Common myeloid progenitor, CD34-positive (primary cell): ENCODE results near the gene BLVRA.

Experiments used
- CTCF ChIA-PET: fragments of 350-600 bp; sonication (Branson Sonifier 250); formaldehyde crosslinking; loops from one replicate; lab custom pipeline; 2021; ENCODE audit warnings: antibody characterized with exemption; lab: Charles Lee
- POLR2A ChIA-PET: fragments of 350-600 bp; sonication (Branson Sonifier 250); formaldehyde crosslinking; loops from one replicate; lab custom pipeline; 2021; ENCODE audit warnings: antibody characterized with exemption; lab: Charles Lee
- DNase-seq, 3 donors: peaks; one replicate each; pipeline versions ENCODE4 v3.0.0 to v3.0.0-alpha.2; 2013
- H3K27ac ChIP-seq, 2 experiments: 1 replicate in 1 of 2; 2 replicates in 1 of 2; pipeline ENCODE4 v1.7.0; 2013; ENCODE audit warnings: inconsistent platforms in 2 of 2, low read length in 2 of 2, mild to moderate bottlenecking in 2 of 2, low read depth in 1 of 2, moderate library complexity in 1 of 2; ENCODE audit not compliant: severe bottlenecking in 2 of 2, insufficient read depth in 1 of 2, poor library complexity in 1 of 2
- H3K27me3 ChIP-seq, 5 experiments: replicated peaks in 2 of 5; 1 replicate in 3 of 5; 2 replicates in 2 of 5; pipeline versions ENCODE4 v1.6.1 to v1.7.0; 2013; ENCODE audit warnings: low read length in 4 of 5, mild to moderate bottlenecking in 2 of 5, moderate library complexity in 2 of 5, inconsistent platforms in 1 of 5; ENCODE audit not compliant: insufficient read depth in 5 of 5, control insufficient read depth in 4 of 5
- H3K36me3 ChIP-seq, 4 experiments: 1 replicate in 2 of 4; 2 replicates in 2 of 4; pipeline versions ENCODE4 v1.6.1 to v1.7.0; 2013; ENCODE audit warnings: low read length in 3 of 4, control low read depth in 1 of 4, mild to moderate bottlenecking in 1 of 4; ENCODE audit not compliant: control insufficient read depth in 4 of 4, insufficient read depth in 4 of 4
- H3K4me1 ChIP-seq, 4 experiments: 1 replicate in 3 of 4; 2 replicates in 1 of 4; pipeline versions ENCODE4 v1.6.1 to v1.7.1; 2013; ENCODE audit warnings: low read length in 3 of 4, mild to moderate bottlenecking in 3 of 4, control low read depth in 1 of 4, inconsistent platforms in 1 of 4, moderate library complexity in 1 of 4; ENCODE audit not compliant: control insufficient read depth in 4 of 4, insufficient read depth in 4 of 4; ENCODE audit errors: control extremely low read depth in 1 of 4
- H3K4me3 ChIP-seq, 7 experiments: 1 replicate in 4 of 7; 2 replicates in 3 of 7; pipeline versions ENCODE4 v1.5.1 to v1.7.0; 2013; ENCODE audit warnings: mild to moderate bottlenecking in 7 of 7, low read length in 6 of 7, moderate library complexity in 6 of 7, inconsistent platforms in 2 of 7, low read depth in 2 of 7, control low read depth in 1 of 7; ENCODE audit not compliant: insufficient read depth in 4 of 7, control insufficient read depth in 1 of 7; ENCODE audit errors: extremely low read depth in 1 of 7
- H3K9me3 ChIP-seq, 5 experiments: 1 replicate in 4 of 5; 2 replicates in 1 of 5; pipeline versions ENCODE4 v1.6.1 to v1.7.1; 2013; ENCODE audit warnings: low read length in 4 of 5, mild to moderate bottlenecking in 2 of 5, inconsistent platforms in 1 of 5, low read depth in 1 of 5, moderate library complexity in 1 of 5; ENCODE audit not compliant: control insufficient read depth in 4 of 5, insufficient read depth in 2 of 5; ENCODE audit errors: control extremely low read depth in 1 of 5
- WGBS: methylation state at CpG from one replicate; pipeline ENCODE4 v1.1.5; 2013; ENCODE audit not compliant: insufficient coverage; 5-methylcytosine and 5-hydroxymethylcytosine counted together

The BLVRA gene

DNA sequence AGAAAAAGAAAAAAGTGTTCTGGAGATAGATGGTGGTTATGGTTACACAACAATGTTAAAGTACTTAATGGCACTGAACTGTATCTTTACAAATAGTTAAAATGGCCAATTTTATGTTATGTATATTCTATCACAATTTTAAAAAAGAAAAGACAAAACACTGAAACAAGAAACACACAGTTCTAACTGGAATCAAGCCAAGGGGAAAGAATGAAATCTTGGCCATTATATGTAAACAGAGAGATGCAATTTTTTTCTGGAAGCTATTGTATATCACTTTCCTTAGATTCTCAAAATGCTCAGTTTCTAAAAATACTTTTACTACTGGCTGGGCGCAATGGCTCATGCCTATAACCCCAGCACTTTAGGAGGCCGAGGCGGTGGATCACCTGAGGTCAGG is 33.2 kb upstream of the BLVRA start:
- H3K4me1 ChIP-seq, result peaks cover 3 to 13% (median 8%) of the 10 kb centered on the region in 4 experiments
- ChIA-PET CTCF (interaction anchor here (1.3 to 1.5 kb wide), 2 partner anchors 98 to 114 kb away, joined by 3 read pairs; no protein-coding TSS in a partner anchor), POLR2A (interaction anchor here (0.7 kb wide), 1 partner anchor 472 kb away, joined by 3 read pairs; no protein-coding TSS in a partner anchor)
- DNase-seq, result no peak
- 92% methylated on average over 3 of the region's 3 CpGs for WGBS
- no peaks in the 10 kb centered on the region for H3K36me3 ChIP-seq
- H3K9me3 ChIP-seq, result no peaks in the 10 kb centered on the region
- no peak overlapping the region for H3K27ac ChIP-seq
- no peaks in the 10 kb centered on the region for H3K27me3 ChIP-seq
- no peak overlapping the region for H3K4me3 ChIP-seq

DNA sequence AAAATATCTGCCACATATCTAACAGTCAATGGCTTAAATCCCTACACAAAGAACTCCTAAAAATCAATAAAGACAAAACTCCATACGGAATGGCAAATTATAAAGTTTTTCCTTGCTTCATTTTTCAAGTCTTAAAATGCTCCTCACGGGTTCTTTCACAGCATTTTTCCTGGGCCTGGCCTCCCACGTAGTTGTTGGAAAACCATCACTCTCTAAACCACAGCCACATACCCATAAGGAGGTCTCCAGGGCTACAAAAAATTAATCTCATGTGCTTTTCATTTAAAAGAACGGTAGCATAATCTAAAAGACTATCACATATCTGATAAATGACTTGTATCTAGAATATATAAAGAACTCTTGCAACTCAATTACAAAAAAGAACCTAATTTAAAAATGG is 32.0 kb upstream of the BLVRA start:
- ChIA-PET POLR2A (interaction anchor here (0.9 kb wide), 1 partner anchor 112 kb away, joined by 3 read pairs; no protein-coding TSS in a partner anchor), CTCF (interaction anchor here (1.5 kb wide), 1 partner anchor 113 kb away, joined by 3 read pairs; no protein-coding TSS in a partner anchor)
- H3K27me3 ChIP-seq, result no peaks in the 10 kb centered on the region
- 79% methylated on average over 3 of the region's 4 CpGs for WGBS
- H3K9me3 ChIP-seq, result no peaks in the 10 kb centered on the region
- no peak overlapping the region for H3K4me3 ChIP-seq
- peaks cover 3 to 15% (median 8%) of the 10 kb centered on the region in 4 experiments for H3K4me1 ChIP-seq
- no peak overlapping the region for H3K27ac ChIP-seq
- no peak for DNase-seq
- H3K36me3 ChIP-seq, result no peaks in the 10 kb centered on the region

DNA sequence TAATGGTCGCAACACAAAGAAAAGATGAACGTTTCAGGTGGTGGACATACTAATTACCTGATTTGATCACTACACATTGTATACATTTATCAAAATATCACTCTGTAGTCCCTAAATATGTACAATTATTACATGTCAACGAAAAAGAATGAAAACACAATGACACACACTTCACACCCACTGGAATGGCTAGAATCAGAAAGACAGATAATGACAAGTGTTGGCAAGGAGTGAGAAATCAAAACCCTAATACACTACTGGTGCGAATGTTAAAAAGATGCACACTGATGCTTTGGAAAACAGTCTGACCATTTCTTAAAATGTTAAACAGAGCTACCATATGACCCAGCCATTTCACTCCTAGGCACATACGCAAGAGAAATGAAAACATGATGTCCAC is 31.5 kb upstream of the BLVRA start:
- Histone ChIP-seq H3K4me3 (no peak overlapping the region), H3K4me1 (peaks cover 3 to 15% (median 8%) of the 10 kb centered on the region in 4 experiments), H3K36me3 (no peaks in the 10 kb centered on the region), H3K27ac (no peak overlapping the region), H3K27me3 (no peaks in the 10 kb centered on the region), H3K9me3 (no peaks in the 10 kb centered on the region)
- CTCF ChIA-PET, result interaction anchor here (1.6 kb wide), 1 partner anchor 27 kb away, joined by 3 read pairs; no protein-coding TSS in a partner anchor
- WGBS, result 93% methylated on average over 2 of the region's 5 CpGs
- POLR2A ChIA-PET, result interaction anchor here (0.9 kb wide), 1 partner anchor 111 kb away, joined by 3 read pairs; no protein-coding TSS in a partner anchor
- DNase-seq, result no peak

DNA sequence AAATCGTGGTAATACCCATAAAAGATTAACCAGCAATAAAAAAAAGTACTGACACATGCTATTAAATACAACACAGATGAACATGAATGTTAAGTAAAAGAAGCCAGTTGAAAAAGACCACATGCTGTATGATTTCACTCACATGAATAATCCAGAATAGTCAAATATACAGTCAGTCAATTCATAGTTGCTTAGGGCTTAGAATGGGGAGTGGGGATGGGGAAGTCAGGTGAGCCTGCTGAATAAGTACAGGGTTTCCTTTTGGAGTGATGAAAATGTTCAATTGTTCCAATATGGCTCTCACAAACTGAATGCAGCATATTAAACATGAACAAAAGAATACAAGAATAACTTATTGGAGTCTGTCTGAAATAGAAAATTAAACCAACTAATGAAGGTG is 31.0 kb upstream of the BLVRA start:
- Histone ChIP-seq H3K9me3 (no peaks in the 10 kb centered on the region), H3K4me3 (no peak overlapping the region), H3K36me3 (no peaks in the 10 kb centered on the region), H3K27ac (no peak overlapping the region), H3K4me1 (peaks cover 3 to 15% (median 8%) of the 10 kb centered on the region in 4 experiments), H3K27me3 (no peaks in the 10 kb centered on the region)
- WGBS, result no CpG with 5 or more reads among the region's 1 CpG
- ChIA-PET CTCF (interaction anchor here (0.7 to 1.6 kb wide), 2 partner anchors 28 to 111 kb away, joined by 3 to 4 read pairs; no protein-coding TSS in a partner anchor), POLR2A (interaction anchor here (0.9 kb wide), 1 partner anchor 111 kb away, joined by 3 read pairs; no protein-coding TSS in a partner anchor)
- no peak for DNase-seq

DNA sequence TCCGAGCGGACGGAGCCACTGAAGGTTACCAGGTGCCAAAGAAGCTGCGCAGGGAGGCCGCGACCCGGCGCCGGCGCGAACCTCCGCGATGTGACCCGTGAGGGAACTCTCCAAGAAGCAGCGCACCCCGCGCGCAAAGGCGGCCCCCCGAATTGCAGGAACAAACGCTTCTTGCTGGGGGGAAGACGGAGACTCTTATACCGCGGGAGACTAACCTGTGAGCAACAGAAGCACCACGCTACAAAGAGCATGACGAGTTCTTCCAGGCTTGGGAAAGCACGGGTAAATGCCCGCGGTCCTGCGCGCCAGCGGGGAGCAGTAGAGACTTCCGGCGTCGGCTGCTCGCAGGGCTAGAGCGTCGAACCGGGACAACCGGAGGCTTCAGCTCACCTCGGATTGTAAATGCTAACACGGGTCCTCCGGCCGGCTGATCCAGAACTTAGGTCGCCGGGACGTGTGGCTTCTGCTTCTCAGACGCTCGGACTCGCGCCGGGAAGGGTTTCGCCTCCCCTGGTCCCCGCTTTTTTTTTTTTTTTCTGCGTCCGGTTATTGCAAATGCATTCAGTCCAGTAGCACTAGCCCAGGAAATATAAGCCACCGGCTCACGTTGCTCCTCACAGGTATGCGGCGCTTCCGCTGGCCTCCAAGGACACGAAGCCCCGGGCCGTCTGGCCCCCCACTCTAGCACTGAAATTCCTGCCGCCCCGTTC is 29.1 kb upstream of the BLVRA start, which contains the start of gene COA1:
Gene COA1 (minus strand): TSS at position 310 of the 710 bp plus-strand sequence. CDS start 80,909 bp downstream, outside the sequence.
- Histone ChIP-seq H3K36me3 (no peaks in the 10 kb centered on the region), H3K4me1 (peaks cover 3 to 15% (median 8%) of the 10 kb centered on the region in 4 experiments), H3K4me3 (peak within 1 kb of the TSS; percentile 82 to 99 (median 89)), H3K27me3 (no peaks in the 10 kb centered on the region), H3K9me3 (no peaks in the 10 kb centered on the region), H3K27ac (peak within 1 kb of the TSS; percentile 74 to 89)
- DNase-seq, result peak; percentile 93 to 94 (median 93)
- WGBS, result under 1% methylated on average over 53 of the region's 66 CpGs
- ChIA-PET CTCF (interaction anchor here (0.7 to 2.4 kb wide), 9 partner anchors 8 to 147 kb away, joined by 3 to 8 read pairs (median 3); partner anchors contain the start of genes BLVRA and STK17A), POLR2A (interaction anchor here (0.9 kb wide), 1 partner anchor 39 kb away, joined by 4 read pairs; no protein-coding TSS in a partner anchor)

DNA sequence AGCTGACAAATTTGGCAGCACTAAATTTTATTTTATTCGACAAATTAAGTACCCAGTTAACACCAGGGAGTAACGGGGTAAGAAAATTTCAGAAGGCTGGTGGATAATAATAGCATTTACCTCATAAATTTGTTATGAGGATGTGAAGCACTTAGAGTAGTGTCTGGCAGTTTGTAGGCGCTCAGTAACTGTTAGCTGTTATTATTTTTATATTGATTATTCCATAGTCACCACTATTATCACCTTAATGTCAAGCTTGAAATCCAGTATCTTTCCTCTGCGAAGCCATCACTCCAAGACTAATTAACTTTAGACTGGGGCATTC is 28.6 kb upstream of the BLVRA start:
- POLR2A ChIA-PET, result interaction anchor here (0.6 to 0.9 kb wide), 2 partner anchors 39 to 783 kb away, joined by 3 to 4 read pairs; no protein-coding TSS in a partner anchor
- H3K27ac ChIP-seq, result peak overlapping the region; percentile 74 to 89
- H3K27me3 ChIP-seq, result no peaks in the 10 kb centered on the region
- H3K36me3 ChIP-seq, result no peaks in the 10 kb centered on the region
- WGBS, result no CpG with 5 or more reads among the region's 4 CpGs
- H3K4me3 ChIP-seq, result peak overlapping the region; percentile 82 to 99 (median 89)
- H3K9me3 ChIP-seq, result no peaks in the 10 kb centered on the region
- peaks cover 3 to 15% (median 8%) of the 10 kb centered on the region in 4 experiments for H3K4me1 ChIP-seq
- CTCF ChIA-PET, result interaction anchor here (0.7 to 2.4 kb wide), 10 partner anchors 9 to 147 kb away, joined by 3 to 8 read pairs (median 4); partner anchors contain the start of gene STK17A
- DNase-seq, result peak in 1 of 3 donors; percentile 38
